IPS-11a (cell line): ENCODE results near the gene RFWD3.
"Not testable (repeated sequence)": the region's sequence is repeated elsewhere in the genome, so short reads cannot be mapped to it uniquely, and the experiment has no call there.

ENCODE experiments used
- H3K4me3 ChIP-seq: one replicate; pipeline ENCODE4 v1.5.1; 2013; ENCODE audit warnings: low read depth, low read length, control low read depth

RFWD3 gene, protein sequence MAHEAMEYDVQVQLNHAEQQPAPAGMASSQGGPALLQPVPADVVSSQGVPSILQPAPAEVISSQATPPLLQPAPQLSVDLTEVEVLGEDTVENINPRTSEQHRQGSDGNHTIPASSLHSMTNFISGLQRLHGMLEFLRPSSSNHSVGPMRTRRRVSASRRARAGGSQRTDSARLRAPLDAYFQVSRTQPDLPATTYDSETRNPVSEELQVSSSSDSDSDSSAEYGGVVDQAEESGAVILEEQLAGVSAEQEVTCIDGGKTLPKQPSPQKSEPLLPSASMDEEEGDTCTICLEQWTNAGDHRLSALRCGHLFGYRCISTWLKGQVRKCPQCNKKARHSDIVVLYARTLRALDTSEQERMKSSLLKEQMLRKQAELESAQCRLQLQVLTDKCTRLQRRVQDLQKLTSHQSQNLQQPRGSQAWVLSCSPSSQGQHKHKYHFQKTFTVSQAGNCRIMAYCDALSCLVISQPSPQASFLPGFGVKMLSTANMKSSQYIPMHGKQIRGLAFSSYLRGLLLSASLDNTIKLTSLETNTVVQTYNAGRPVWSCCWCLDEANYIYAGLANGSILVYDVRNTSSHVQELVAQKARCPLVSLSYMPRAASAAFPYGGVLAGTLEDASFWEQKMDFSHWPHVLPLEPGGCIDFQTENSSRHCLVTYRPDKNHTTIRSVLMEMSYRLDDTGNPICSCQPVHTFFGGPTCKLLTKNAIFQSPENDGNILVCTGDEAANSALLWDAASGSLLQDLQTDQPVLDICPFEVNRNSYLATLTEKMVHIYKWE

DNA sequence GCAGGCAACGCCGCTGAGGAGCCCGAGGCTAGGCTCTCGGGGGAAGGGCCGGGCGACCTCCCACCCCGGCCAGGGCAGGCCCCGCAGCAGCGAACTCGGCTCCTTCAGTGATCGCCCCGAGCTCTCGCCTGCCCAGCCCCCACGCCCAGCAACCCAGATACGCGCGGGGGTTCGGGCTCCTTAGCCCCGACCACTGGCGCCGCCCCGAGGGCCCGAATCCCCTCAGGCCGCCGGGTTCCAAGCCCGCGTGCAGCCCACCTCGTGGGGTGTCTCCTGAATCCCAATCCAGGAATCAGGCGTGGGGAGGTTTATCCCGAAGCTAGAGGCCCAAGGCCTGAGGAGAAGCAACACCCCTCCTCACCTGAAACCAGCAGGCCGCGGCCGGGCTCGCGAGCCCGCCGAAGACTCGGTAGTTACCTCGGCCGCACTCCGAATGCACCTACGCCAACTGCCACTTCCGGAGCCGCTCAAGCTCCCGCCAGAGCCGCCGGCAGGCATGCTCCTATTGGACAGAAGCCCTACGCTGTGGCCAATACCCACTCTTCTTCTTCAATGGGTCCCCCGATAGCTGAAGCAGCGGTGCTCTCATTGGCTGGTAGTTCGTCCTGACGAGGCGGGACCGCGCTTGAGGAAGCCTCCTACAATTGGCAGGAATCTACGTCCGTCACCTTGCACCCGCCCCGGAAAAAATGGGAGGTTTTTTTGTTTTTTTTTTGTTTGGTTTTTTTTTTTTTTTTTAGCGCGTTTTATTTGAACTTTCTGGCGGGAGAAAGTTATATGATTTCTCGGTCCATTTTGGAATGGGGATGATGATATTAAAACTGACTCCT is at the start of gene RFWD3:
Gene RFWD3, minus strand, starts transcription at position 453 of the 830 bp plus-strand sequence. CDS start 5,428 bp downstream, outside the sequence.
- peak within 1 kb of the TSS; percentile 88 for H3K4me3 ChIP-seq

DNA sequence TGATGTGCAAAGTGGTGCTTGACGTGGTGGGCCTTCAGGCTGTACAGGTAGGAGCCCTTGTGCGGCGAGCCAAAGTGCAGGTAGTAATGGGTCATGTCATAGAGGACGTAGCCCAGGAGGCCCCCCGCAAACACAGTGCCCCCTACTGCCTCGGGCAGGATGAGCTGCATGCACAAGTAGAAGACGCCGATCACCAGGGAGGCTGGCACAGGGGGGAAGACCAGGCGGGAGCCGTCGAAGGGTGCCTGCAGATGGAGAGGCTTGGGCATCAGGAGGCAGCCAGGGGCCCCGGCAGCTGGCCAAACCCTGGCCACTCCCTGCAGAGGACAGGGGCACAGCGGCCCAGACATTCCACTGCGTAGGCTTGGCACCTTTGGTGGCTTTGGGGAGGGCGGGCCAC is 49.7 kb upstream of the RFWD3 start:
- H3K4me3 ChIP-seq = no peak overlapping the region

GRCh38 chr16:74713876-74714275 is 47.2 kb upstream of the RFWD3 start:
- H3K4me3 ChIP-seq = no peak overlapping the region

GRCh38 chr16:74713325-74713724 is 46.6 kb upstream of the RFWD3 start:
- no peak overlapping the region for H3K4me3 ChIP-seq

DNA sequence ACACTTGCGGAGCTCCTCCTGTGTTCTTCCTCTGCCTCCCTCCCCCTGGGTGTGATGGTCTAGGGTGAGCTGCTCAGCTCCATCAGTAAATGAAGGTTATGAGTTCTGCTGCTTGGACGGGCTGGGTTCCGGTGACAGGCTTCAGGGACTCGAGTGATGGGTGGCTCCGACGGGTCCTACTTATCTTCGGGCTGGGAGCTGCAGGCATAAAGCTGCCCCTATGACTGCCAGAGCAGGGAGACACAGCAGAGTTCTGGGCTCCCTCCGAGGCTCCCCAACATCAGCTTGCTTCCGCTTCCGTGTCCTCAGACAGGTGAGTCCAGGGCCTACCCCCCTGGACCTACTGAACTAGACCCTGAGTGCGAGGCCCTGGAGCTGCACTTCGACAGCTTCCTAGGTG is 45.3 kb upstream of the RFWD3 start:
- no peak overlapping the region for H3K4me3 ChIP-seq

GRCh38 chr16:74710401-74710800 is 43.7 kb upstream of the RFWD3 start:
- H3K4me3 ChIP-seq = no peak overlapping the region

DNA sequence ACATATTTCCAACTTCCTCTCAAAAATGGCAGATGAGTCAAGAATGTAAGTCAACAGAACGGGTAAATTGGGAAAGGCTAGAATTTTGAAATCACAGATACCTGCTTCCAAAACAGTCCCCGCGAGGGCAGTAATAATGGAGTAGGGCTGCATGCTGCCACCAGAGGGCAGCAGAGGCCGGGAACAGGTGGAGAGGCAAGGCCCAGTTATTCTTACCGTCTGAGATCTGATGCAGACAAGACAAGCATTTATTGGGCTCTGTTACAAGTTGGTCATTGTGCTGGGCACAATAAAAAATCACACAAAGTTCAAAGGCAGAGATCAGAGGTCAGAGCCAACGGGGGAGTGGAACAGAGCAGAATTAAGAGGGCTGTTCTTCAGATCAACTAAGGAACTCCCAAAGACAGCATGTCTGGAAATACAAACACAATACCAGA is 42.8 kb upstream of the RFWD3 start:
- H3K4me3 ChIP-seq = no peak overlapping the region

DNA sequence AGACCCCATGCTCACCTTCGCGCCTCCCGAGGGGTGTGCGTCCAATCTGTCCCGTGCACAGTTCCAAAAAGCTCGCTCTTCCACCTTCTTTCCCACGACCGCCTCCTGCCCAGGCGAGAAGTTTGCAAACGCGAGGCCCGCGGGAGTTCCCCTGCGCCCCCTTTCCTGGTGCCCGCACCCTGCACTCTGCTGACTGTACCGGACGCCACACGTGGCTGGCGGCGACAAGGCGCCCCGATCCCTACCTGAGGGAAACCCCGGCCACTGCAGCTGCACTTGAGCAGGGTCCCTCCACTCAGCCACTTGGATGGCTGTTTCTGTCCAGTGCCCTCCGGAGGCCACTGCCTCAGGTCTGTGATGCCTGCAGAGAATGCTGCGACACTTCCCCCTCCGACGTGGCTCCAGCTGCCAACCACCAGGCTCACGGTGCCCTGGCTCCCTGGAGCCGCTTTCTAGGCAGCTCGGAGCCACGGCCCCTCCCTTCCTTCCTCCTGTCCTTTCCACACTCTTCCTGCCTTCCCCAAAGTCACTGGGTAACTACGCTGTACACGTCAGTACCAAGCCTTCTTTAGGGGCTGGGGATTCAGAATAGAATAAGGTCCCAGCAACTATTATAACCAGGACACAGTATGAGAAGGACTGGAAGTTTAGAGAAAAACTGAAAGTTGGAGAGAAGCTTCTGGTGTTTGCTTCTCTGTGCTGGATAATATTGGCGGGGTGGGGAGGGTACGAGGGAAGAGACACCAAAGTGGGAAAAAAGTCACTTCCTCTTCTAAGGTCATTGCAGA is 34.0 kb upstream of the RFWD3 start, which contains the start of gene MLKL:
Gene MLKL, minus strand, starts transcription at position 425 of the 788 bp plus-strand sequence. CDS start 5,105 bp downstream, outside the sequence.
- H3K4me3 ChIP-seq = peak within 1 kb of the TSS; percentile 57

- peak overlapping the region; percentile 57 for H3K4me3 ChIP-seq
These were observed 33.4 kb upstream of the RFWD3 start for GRCh38 chr16:74700116-74700437.

GRCh38 chr16:74699666-74700065 is 33.0 kb upstream of the RFWD3 start:
- no peak overlapping the region for H3K4me3 ChIP-seq

- no peak overlapping the region for H3K4me3 ChIP-seq
These were observed 31.5 kb upstream of the RFWD3 start for GRCh38 chr16:74698222-74698621.

DNA sequence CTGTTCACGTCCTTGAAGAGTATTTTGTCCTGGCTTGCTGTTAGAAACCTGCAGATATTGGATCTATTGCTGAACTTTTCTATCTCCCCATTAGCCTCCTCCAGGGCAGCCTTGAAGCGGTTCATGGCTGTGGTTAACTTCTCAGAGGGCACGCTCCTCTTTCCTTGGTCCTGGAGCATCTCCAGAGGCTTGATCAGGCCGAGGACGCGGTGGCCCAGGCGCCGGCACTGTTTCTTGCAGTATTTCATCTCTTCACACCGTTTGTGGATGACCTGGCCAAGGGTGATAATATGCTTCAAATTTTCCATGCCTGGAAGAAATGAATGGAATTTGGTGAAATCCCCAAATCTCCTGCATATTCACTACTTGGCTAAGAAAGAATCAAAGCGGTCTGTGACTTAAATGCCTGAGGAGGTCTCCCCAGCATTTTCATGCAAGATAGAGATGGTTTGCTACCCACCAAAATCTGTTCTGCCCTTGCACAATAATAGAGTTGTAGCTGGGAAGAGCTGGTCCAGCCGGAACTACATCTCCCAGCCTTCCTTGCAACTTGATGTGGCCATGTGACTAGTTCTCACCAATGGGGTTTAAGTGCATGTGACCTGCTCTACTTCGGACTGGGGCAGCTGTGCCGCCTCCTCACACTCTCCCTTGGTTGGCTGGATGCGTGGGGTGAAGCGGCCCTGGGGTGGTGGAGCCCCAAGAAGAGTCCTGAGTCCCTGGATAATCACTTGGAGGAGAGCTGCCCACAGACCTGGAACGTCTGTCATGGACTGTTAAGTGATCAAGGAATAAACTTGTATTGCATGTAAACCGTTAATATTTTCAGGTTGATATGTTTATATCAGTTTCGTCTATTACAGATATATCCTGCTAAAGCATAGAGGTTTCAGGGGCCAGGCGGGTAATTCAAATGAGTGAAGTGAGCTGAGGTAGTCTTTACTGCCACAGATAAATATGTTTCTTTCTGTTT is 29.1 kb upstream of the RFWD3 start:
- peak overlapping the region; percentile 17 for H3K4me3 ChIP-seq

DNA sequence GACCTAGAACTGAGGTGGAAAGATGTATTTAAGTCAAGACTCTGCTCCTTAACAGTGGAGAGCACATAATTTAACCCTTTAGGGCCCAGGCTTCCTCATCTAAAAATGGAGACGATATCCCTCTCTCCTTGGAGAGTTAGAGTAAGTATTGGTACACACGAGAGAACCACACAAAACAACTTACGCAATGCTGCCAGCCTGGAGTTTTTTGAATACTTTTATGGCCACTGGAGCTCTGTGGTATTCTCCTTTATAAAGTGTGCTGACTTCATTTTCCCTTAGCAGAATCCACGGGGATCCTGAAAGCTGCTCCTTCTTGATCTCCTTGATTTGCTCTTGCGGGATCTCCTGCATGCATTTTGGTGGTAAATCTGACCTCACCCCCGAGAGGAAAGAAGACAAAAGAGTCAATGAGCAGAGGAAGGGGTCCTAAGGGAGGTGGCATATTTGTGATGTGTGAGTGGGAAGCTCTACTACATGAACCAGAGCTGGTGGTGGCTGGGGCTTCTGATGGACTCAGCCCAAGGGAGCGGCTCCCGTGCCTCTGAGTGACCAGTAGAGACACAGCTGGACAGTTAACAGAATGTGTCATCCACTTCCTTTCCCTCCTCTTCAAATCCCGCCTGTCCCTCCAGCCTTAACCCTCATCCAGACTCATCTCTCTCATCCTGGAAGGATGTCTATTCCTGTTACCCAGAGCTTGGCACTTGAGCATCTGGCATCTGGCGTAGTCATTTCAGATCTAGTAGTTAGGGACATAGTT is 24.6 kb upstream of the RFWD3 start:
- H3K4me3 ChIP-seq = no peak overlapping the region

GRCh38 chr16:74682556-74682955 is 15.9 kb upstream of the RFWD3 start:
- no peak overlapping the region for H3K4me3 ChIP-seq

DNA sequence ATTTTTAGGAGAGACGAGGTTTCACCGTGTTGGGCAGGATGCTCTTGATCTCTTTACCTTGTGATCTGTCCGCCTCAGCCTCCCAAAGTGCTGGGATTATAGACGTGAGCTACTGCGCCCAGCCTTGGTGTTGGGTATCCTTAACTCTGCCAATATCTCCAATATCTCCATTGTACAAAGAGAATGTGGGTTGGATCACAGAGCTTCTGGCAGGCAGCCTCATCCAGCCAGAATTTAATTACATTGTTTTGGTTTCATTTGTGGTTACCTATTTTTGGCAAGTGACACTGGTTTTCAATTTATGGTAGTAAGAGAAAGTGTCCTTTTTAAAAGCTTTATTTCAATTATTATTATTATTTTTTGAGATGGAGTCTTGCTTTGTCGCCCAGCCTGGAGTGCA is 14.0 kb upstream of the RFWD3 start:
- no peak overlapping the region for H3K4me3 ChIP-seq

DNA sequence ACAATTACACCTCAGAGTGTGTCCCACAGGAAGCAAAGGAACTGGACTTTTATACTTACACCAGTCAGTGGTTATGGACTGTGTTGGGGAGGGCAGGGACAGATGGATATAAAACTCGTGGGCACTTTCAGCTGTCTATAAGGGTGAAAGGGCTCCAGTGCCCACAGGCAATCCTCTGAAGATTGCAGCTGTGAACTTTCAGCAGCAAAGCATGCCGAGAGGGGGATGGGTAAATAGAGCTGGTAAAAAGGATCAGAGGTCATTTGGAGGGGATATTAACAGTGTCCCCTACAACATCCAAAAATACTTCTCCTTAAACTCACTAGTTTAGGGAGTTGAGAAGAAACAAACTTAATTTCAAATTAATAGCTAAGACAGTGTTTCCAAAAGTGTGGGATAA is 13.3 kb upstream of the RFWD3 start:
- no peak overlapping the region for H3K4me3 ChIP-seq

DNA sequence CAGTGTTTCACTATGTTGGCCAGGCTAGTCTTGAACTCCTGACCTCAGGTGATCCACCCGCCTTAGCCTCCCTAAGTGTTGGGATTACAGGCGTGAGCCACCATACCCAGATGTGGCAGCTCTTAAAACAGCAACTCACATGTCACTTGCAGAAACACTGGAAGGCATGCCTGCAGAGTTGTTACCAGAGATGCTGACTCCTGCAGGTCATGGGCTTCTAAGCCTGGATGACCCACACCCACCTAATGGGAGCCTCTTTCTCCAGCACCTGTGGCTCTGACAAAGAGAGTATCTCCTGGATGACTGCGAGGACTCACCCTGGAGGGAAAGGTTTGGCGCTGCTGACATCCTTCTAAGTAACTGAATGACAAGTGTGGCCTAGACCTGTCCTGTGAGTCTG is 11.2 kb upstream of the RFWD3 start:
- H3K4me3 ChIP-seq = no peak overlapping the region

GRCh38 chr16:74673876-74674275 is 7.2 kb upstream of the RFWD3 start:
- H3K4me3 ChIP-seq = no peak overlapping the region

GRCh38 chr16:74668877-74669276 is 2.2 kb upstream of the RFWD3 start:
- H3K4me3 ChIP-seq = not testable (repeated sequence)
